ENCODE results near the gene SLC39A11.
"Not testable (repeated sequence)": the region's sequence is repeated elsewhere in the genome, so short reads cannot be mapped to it uniquely, and the experiment has no call there.

The SLC39A11 gene

GRCh38 chr17:73101031-73101430 lies 8.5 kb upstream of the SLC39A11 start:
- no peak overlapping the region for H3K4me2 ChIP-seq
- TF ChIP-seq CTCF (conservative IDR thresholded peaks at IDR 0.05; ENCODE audit: low read depth, low read length): no peak
- no peak overlapping the region for H3K27ac ChIP-seq
- no peak overlapping the region for H2AFZ ChIP-seq (ENCODE audit: low read depth)
- no peak overlapping the region for H3K9ac ChIP-seq
- H3K79me2 ChIP-seq (ENCODE audit: insufficient read depth, low read depth): no peaks in the 10 kb centered on the region
- no peaks in the 10 kb centered on the region for H3K36me3 ChIP-seq (ENCODE audit: insufficient read depth)
- no peaks in the 10 kb centered on the region for H4K20me1 ChIP-seq (ENCODE audit: insufficient read depth)
- no peaks in the 10 kb centered on the region for H3K27me3 ChIP-seq (ENCODE audit: insufficient read depth, low read depth)
- no peak overlapping the region for H3K4me3 ChIP-seq (IDR thresholded peaks at IDR 0.05; ENCODE audit: insufficient read depth, low read depth, low read length)
- no peaks in the 10 kb centered on the region for H3K4me1 ChIP-seq (ENCODE audit: low read depth, poor library complexity, severe bottlenecking)

GRCh38 chr17:73100363-73100762 lies 7.9 kb upstream of the SLC39A11 start:
- H3K36me3 ChIP-seq (ENCODE audit: insufficient read depth): no peaks in the 10 kb centered on the region
- no peaks in the 10 kb centered on the region for H3K4me1 ChIP-seq (ENCODE audit: low read depth, poor library complexity, severe bottlenecking)
- TF ChIP-seq CTCF (conservative IDR thresholded peaks at IDR 0.05; ENCODE audit: low read depth, low read length): no peak
- no peak overlapping the region for H2AFZ ChIP-seq (ENCODE audit: low read depth)
- H4K20me1 ChIP-seq (ENCODE audit: insufficient read depth): no peaks in the 10 kb centered on the region
- H3K27ac ChIP-seq: no peak overlapping the region
- H3K27me3 ChIP-seq (ENCODE audit: insufficient read depth, low read depth): no peaks in the 10 kb centered on the region
- no peak overlapping the region for H3K9ac ChIP-seq
- H3K4me2 ChIP-seq: no peak overlapping the region
- H3K4me3 ChIP-seq (IDR thresholded peaks at IDR 0.05; ENCODE audit: insufficient read depth, low read depth, low read length): no peak overlapping the region
- no peaks in the 10 kb centered on the region for H3K79me2 ChIP-seq (ENCODE audit: insufficient read depth, low read depth)

- no peak overlapping the region for H3K27ac ChIP-seq
- no peak overlapping the region for H3K4me2 ChIP-seq
- no peak overlapping the region for H3K9ac ChIP-seq
- H2AFZ ChIP-seq (ENCODE audit: low read depth): no peak overlapping the region
- no peaks in the 10 kb centered on the region for H3K36me3 ChIP-seq (ENCODE audit: insufficient read depth)
- H3K4me1 ChIP-seq (ENCODE audit: low read depth, poor library complexity, severe bottlenecking): no peaks in the 10 kb centered on the region
- H3K4me3 ChIP-seq (IDR thresholded peaks at IDR 0.05; ENCODE audit: insufficient read depth, low read depth, low read length): no peak overlapping the region
- H3K79me2 ChIP-seq (ENCODE audit: insufficient read depth, low read depth): no peaks in the 10 kb centered on the region
- H3K27me3 ChIP-seq (ENCODE audit: insufficient read depth, low read depth): no peaks in the 10 kb centered on the region
- TF ChIP-seq CTCF (conservative IDR thresholded peaks at IDR 0.05; ENCODE audit: low read depth, low read length): no peak
- no peaks in the 10 kb centered on the region for H4K20me1 ChIP-seq (ENCODE audit: insufficient read depth)
Measured at GRCh38 chr17:73099511-73099910, 7.0 kb upstream of the SLC39A11 start.

GRCh38 chr17:73098919-73099318 lies 6.4 kb upstream of the SLC39A11 start:
- no peak for TF ChIP-seq CTCF (conservative IDR thresholded peaks at IDR 0.05; ENCODE audit: low read depth, low read length)

GRCh38 chr17:73097973-73098765 lies 5.7 kb upstream of the SLC39A11 start:
- H2AFZ ChIP-seq (ENCODE audit: low read depth); H3K4me3 ChIP-seq (IDR thresholded peaks at IDR 0.05; ENCODE audit: insufficient read depth, low read depth, low read length); H3K4me1 ChIP-seq (ENCODE audit: low read depth, poor library complexity, severe bottlenecking); H3K9ac ChIP-seq; H3K27ac ChIP-seq; H3K27me3 ChIP-seq (ENCODE audit: insufficient read depth, low read depth); H3K36me3 ChIP-seq (ENCODE audit: insufficient read depth); H4K20me1 ChIP-seq (ENCODE audit: insufficient read depth); H3K79me2 ChIP-seq (ENCODE audit: insufficient read depth, low read depth); H3K4me2 ChIP-seq: not testable (repeated sequence)

More at GRCh38 chr17:73098919-73099318, 6.4 kb upstream of the SLC39A11 start:
- H3K36me3 ChIP-seq (ENCODE audit: insufficient read depth): no peaks in the 10 kb centered on the region
- H3K9ac ChIP-seq: no peak overlapping the region
- no peaks in the 10 kb centered on the region for H3K27me3 ChIP-seq (ENCODE audit: insufficient read depth, low read depth)
- no peak overlapping the region for H3K27ac ChIP-seq
- H3K4me1 ChIP-seq (ENCODE audit: low read depth, poor library complexity, severe bottlenecking): no peaks in the 10 kb centered on the region
- H3K79me2 ChIP-seq (ENCODE audit: insufficient read depth, low read depth): no peaks in the 10 kb centered on the region
- no peaks in the 10 kb centered on the region for H4K20me1 ChIP-seq (ENCODE audit: insufficient read depth)
- no peak overlapping the region for H2AFZ ChIP-seq (ENCODE audit: low read depth)
- no peak overlapping the region for H3K4me3 ChIP-seq (IDR thresholded peaks at IDR 0.05; ENCODE audit: insufficient read depth, low read depth, low read length)
- H3K4me2 ChIP-seq: no peak overlapping the region
